Ecto neural progenitor cell (in vitro differentiated cells): ENCODE measurements around the gene LRRC27.

ENCODE experiments used
- DNase-seq: peaks from one replicate; pipeline ENCODE4 v3.0.0-alpha.2; 2018; ENCODE audit warnings: low spot score

Gene LRRC27

DNA sequence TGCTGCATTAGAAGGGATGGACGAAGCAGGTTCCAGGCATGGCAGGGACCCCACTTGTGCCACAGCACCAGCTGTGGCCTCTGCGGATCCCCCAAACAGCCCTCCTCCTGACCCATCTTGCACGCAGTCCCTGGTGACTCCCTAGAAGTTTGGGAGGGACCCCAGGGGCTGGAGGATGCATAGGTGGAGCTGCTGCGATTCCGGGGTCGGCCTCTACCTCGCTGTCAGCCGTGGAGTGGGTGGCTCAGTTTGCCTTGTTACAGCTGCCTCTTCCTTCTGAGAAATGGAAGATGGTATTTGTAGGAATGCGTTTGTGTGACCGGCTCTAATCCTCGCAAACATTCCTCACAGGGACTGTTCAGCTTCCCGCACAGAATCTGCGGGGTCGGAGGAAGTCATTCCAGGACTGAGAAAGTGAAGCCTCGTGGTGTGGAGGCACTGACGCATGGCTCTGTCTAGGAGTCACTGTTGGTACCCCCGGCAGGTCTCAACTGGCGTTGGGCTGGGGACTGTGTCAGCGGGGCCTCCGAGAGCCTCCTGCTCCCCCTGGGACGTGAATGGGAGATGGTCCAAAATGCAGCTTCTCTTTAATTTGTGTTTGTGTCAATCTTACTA, 82.5 kb downstream of the LRRC27 start:
- no peak for DNase-seq

GRCh38 chr10:132415255-132415654, 83.3 kb downstream of the LRRC27 start:
- no peak for DNase-seq

DNA sequence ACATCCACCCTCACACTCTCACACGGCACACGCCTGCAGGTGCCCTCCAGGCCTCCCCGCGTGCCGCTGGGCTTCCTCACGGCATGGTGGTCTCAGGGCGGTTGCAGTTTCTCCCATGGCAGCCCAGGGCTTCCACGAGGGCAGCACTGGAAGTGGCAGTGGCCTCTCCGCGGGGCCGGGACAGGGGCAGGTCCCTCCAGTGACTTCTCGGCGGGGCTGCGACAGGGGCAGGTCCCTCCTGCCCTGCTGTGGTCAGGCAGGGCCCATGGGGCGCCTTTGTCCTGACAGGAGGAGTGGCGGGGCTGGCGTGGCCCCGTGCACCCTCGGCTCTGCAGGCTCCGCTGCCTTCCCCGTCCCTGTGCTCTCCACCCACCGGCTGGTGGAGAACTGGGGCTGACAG, 84.0 kb downstream of the LRRC27 start:
- no peak for DNase-seq

GRCh38 chr10:132416566-132417256, 84.7 kb downstream of the LRRC27 start:
- no peak for DNase-seq

DNA sequence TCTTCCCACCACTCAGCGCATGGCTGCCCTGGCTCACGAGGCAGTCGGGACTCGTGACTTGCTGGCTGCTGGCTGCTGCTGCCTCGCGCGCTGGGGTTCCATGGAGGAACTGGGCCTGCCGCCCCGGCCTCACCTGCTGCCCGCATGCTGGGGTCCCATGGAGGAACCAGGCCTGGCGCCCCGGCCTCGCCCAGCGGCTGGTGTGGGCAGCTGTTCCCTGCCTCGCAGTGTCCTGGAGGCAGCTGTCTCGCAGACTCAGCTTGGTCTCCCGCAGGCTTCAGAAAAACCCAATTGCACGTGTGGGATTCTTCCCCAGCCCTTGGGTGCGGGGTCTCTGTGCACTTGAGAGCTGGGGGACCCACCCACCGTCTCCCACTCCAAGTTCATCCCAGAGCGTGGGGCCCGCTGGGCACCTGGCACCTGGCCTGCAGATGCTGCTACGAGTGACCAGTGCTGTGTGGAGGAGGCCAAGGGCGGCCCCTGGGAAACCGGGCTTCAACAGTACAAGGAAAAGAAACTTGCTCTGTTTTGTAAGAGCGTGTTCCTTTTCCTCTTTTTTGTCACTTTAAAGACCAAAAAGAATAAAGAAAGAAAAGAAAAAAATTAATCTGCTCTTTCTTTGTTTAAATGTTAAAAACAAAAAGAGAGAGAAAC, 85.4 kb downstream of the LRRC27 start:
- no peak for DNase-seq

- DNase-seq: no peak
Observed at GRCh38 chr10:132417957-132418441, 86.0 kb downstream of the LRRC27 start.

GRCh38 chr10:132418527-132419416, 86.8 kb downstream of the LRRC27 start:
- no peak for DNase-seq

DNA sequence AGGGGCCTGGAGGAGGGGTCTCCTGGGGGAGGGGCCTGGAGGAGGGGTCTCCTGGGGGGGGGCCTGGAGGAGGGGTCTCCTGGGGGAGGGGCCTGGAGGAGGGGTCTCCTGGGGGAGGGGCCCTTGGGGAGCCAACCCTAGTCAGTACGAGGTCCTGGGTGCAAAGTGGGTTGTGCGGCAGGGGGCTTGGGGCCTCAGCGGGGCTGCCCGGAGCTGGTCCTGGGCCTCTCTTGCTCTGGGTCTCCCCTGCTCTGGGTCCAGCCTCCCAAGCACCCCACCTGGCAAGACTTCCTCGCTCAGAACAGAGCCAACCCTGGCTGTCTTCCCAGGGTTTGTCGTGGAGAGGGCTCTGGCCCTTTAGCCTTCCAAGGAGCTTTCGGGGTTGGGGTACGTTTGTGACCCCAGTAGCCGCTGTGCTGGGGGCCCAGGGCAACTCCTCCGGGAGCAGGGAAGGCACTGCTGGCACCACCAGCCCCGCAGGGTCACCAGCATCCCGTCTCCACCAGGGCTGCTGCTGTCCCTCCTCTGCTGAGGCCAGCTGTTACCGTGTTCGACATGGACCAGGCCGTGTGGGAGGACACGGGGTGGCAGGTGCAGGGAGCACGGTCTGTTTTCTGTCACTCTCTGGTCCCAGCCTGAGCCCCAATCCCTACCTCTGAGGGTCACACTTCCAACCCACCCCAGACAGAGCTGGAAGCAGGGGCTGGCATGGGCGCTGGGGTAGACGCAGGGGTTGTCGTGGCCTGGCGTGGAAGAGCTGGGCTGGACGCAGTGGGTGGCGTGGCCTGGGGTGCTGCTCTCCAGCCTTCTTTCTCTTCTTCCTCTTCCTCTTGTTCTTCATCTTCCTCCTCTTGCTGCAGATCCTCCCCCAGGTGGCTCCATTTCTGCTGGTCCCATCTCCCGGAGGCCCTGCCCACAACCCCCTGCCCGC, 87.8 kb downstream of the LRRC27 start:
- no peak for DNase-seq

- no peak for DNase-seq
Observed at GRCh38 chr10:132420469-132420980, 88.5 kb downstream of the LRRC27 start.

DNA sequence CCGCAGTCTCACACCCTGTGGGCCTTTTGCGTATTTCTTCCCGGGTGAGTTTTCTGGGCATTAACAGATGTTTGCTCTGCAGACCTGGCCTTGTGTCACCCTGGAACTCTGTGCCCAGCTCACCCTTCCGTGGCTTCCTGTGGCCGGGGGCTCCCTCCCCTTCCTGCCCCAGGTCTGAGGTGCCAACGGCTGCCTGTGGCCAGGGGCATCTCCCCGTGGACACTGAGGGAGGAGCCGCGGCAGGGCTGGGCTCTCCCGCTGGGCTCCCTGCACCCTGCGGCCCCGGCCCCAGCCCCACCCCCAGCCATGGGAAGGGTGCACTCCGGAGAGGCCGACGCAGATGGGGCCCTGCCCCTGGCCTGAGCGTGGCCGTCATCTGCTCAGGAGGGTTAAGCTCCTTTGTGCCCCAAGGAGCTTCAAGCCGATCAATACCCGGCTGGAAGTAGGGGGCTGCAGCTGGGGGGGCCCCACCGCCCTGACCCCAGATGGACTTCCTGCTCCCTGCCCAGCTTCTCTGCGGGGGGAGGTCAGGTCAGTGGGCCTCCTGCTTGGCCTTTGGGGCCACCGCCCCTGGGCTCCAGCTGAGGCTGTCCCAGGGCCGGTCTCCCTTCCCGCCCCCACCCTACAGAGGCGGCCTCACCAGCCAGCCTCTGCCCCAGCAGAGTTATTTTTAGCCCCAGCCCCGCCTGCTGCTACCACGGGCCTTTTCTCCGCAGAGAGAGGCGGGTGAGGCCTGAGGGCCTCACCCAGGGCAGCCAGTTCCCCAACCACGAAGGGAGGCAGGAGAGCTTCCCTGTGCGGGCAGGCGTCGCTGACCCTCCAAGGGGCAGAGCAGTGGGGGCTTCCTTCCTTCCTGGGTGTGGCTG, 89.2 kb downstream of the LRRC27 start:
- DNase-seq: no peak

GRCh38 chr10:132421847-132422751, 90.1 kb downstream of the LRRC27 start:
- DNase-seq: no peak

DNA sequence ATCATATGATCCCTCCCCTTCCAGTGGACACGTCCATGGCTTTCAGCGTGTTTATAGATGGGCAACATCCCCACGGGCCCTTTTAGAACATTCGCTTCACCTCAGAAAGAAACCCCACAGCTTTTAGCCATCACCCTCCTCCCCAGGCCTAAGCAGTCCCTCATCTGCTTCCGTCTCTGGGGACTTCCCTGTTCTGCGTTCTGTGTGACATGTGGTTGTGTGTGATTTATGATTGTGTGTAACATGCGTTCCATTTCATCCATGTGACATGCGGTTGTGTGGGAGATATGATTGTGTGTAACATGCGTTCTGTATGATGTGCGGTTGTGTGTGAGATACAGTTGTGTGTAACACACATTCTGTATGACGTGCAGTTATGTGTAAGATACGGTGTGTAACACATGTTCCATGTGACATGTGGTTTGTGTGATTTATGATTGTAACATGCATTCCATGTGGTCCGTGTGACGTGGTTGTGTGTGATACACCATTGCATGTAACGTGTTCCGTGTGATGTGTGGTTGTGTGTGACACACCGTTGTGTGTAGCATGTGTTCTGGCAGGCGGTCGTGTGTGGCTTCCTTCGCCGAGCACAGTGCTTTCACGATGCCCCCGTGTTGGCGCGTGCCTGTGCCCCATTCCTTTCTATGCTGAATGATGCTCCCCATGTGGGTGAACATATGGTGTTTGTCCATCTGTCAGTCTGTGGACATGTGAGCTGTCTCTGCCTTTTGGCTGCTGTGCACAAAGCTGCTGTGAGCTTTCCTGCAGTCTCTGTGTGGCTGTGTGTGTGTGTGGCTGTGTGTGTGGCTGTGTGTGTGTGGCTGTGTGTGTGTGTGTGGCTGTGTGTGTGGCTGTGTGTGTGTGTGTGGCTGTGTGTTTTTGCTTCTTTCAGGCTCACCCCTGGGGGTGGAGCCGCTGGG, 91.2 kb downstream of the LRRC27 start:
- DNase-seq: no peak

DNA sequence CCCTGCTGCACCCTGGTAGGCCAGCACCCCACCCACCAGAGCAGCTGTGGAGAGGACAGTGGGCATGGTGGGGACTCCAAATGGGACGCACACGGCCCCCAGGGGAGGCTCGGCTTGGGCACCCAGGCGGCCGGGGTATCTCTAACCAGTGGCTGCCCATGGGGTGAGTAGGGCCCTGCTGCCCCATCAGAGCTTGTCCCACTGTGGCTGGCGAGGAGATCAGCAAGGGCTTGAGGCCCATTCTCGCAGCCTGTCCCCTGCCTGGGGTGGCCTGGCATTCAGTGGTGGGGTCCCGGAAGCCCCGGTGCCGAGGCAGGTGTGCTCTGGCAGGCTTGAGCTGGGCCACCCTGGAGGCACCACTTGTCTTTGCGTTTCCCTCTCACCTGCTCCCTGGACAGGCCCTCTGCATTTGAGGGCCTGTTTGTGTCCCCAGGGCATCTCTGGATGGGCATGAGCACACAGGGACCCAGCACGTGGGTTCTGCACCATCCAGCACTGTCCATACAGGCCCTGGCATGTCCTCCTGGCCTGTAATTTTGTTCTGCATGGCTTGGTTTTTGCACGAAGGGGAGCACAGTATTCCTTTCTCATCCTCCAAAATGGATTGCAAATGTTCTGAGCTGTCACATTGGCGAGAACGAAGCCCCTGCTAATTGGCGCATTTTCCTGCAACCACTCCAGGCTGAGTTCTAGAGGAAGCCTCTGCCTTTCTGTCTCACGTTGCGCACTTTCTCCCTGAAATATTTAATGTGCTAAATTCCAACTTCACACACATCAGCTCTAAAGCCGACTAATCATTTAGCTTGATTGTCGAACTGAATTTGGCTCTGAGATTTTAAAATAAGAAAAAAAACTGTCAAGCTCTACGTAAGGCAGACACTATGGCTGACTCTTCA, 92.2 kb downstream of the LRRC27 start:
- no peak for DNase-seq

DNA sequence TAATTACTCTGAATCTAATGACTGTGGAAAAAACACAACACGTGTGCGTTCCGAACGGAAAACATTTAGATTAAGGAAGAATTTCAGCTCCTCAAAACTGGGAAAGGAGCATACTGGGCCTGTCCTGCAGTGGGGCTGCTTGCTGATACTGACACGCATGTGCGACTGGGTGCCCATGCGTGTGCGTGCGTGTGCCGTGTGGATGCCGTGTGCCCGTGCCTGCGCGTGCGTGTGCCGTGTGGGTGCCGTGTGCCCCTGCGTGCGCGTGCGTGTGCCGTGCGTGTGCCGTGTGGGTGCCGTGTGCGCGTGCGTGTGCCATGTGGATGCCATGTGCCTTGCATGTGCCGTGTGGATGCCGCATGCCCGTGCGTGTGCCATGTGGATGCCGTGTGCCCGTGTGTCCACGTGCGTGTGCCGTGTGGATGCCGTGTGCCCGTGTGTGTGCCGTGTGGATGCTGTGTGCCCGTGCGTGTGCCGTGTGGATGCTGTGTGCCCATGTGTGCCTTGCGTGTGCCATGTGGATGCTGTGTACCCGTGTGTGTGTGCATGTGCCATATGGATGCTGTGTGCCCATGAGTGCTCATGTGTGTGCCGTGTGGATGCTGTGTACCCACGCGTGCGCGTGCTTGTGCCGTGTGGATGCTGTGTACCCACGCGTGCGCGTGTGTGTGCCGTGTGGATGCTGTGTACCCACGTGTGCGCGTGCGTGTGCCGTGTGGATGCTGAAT, 93.2 kb downstream of the LRRC27 start:
- no peak for DNase-seq

DNA sequence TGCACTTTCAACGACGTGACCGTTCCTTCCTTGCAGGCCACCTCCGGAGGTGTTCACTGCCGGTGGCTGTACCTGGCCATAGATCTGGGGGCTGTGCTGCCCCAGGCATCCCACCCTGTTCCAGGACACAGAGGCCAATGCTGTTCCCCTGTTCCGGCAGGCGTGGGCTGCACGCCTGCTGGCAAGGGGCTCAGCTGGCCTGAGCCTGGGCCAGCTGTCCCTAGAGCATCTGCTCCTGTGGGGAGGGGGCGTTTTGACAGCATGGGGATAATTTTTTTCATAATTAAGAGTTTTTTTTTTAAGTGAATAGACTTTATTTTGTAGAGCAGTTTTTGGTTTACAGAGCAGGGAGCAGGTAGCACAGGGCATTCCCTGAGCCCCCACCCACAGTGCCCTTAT, 93.8 kb downstream of the LRRC27 start:
- no peak for DNase-seq
